MCF 10A (cell line): ENCODE results near the gene ABCC6. TPM values are rescaled to one million over a fixed set of nuclear protein-coding genes. Genes with fewer than 3 reads are reported as not detected.

Experiments used
- BruUV-seq: library from RNA; stranded (reverse); fragments of 400-500 nt; replicated peaks from 2 replicates; lab custom pipeline; 2021; lab: Mats Ljungman, UMichigan
- CTCF ChIA-PET: fragments of 300-600 bp; sonication (Branson Sonifier 250); formaldehyde crosslinking; extraction: SDS; loops from one replicate; lab custom pipeline; 2021; ENCODE audit warnings: antibody characterized with exemption, inconsistent platforms; lab: Yijun Ruan, JAX
- POLR2A ChIA-PET: fragments of 300-600, 350-650 bp; sonication (Branson Sonifier 250); formaldehyde crosslinking; extraction: SDS; loops from one replicate; lab custom pipeline; 2020; ENCODE audit warnings: antibody characterized with exemption, inconsistent platforms; lab: Yijun Ruan, JAX
- DNase-seq: peaks from one replicate; pipeline ENCODE4 v3.0.0-alpha.2; 2018; ENCODE audit not compliant: unreplicated experiment
- H3K27ac Mint-ChIP-seq: one replicate; pipeline ENCODE4 v1.8.0; 2022; ENCODE audit warnings: mild to moderate bottlenecking, low read depth, mixed read lengths; ENCODE audit not compliant: unreplicated experiment
- H3K27me3 Mint-ChIP-seq: one replicate; pipeline ENCODE4 v1.8.0; 2022; ENCODE audit warnings: mixed read lengths; ENCODE audit not compliant: insufficient read depth, unreplicated experiment
- H3K36me3 Mint-ChIP-seq: one replicate; pipeline ENCODE4 v1.8.0; 2022; ENCODE audit warnings: mild to moderate bottlenecking, moderate library complexity, mixed read lengths; ENCODE audit not compliant: insufficient read depth, unreplicated experiment
- H3K4me1 Mint-ChIP-seq: one replicate; pipeline ENCODE4 v1.8.0; 2022; ENCODE audit warnings: mixed read lengths; ENCODE audit not compliant: insufficient read depth, unreplicated experiment
- H3K4me3 Mint-ChIP-seq: one replicate; pipeline ENCODE4 v1.8.0; 2022; ENCODE audit warnings: mild to moderate bottlenecking, moderate library complexity, mixed read lengths; ENCODE audit not compliant: unreplicated experiment
- H3K9me3 Mint-ChIP-seq: one replicate; pipeline ENCODE4 v1.8.0; 2022; ENCODE audit warnings: mixed read lengths; ENCODE audit not compliant: unreplicated experiment
- intact Hi-C: fragments of 100-400 bp; cut with micrococcal nuclease; formaldehyde crosslinking; loops from 2 replicates; pipeline ENCODE4 v1.14.1; 2022
- total RNA-seq: library from RNA; stranded (reverse); gene quantifications from 2 replicates; pipeline ENCODE4 v1.2.3, GENCODE V29; 2022
- TF ChIP-seq, protein P1 (sequence below): fragments of 200-600 bp; IDR thresholded peaks from one replicate; pipeline ENCODE4 v1.8.0; 2022; ENCODE audit warnings: antibody characterized with exemption, mild to moderate bottlenecking; ENCODE audit not compliant: unreplicated experiment

ABCC6 gene
- total RNA-seq, 1 experiment from 2014 or later, result not detected

DNA sequence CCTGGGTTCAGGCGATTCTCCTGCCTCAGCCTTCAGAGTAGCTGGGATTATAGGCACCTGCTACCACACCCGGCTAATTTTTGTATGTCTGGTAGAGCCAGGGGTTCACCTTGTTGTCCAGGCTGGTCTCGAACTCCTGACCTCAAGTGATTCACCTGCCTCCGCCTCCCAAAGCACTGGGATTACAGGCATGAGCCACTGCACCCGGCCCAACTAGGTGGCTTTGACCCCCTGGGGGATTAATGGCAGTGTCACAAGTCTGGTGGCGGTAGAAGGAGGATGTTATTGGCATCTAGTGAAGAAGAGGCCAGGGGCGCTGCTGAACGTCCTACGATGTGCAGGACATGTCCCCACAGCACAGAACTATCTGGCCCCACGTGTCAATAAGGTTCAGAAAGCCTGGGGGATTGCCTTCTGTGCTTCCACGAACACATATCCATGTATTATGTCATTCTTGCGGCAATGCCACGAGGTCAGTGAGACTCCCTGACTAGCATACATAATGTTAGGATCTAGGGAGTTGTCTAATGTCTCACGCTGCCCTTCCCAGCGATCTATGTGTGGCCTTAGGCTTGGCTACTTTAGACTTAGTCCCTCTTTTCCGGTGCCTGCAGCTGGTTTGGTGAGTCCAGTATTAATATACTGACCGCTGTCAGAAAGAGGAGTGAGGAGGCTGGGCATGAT, 75.8 kb downstream of the ABCC6 start:
- peaks cover 13% of the 10 kb centered on the region for H3K36me3 Mint-ChIP-seq
- TF ChIP-seq, protein P1, sequence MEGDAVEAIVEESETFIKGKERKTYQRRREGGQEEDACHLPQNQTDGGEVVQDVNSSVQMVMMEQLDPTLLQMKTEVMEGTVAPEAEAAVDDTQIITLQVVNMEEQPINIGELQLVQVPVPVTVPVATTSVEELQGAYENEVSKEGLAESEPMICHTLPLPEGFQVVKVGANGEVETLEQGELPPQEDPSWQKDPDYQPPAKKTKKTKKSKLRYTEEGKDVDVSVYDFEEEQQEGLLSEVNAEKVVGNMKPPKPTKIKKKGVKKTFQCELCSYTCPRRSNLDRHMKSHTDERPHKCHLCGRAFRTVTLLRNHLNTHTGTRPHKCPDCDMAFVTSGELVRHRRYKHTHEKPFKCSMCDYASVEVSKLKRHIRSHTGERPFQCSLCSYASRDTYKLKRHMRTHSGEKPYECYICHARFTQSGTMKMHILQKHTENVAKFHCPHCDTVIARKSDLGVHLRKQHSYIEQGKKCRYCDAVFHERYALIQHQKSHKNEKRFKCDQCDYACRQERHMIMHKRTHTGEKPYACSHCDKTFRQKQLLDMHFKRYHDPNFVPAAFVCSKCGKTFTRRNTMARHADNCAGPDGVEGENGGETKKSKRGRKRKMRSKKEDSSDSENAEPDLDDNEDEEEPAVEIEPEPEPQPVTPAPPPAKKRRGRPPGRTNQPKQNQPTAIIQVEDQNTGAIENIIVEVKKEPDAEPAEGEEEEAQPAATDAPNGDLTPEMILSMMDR, result no peak
- no peaks in the 10 kb centered on the region for H3K9me3 Mint-ChIP-seq
- ChIA-PET POLR2A (no interaction called here), CTCF (interaction anchor here (0.6 kb wide), 2 partner anchors 391 to 1817 kb away, joined by 3 read pairs; no protein-coding TSS in a partner anchor)
- no peak overlapping the region for H3K27ac Mint-ChIP-seq
- no peaks in the 10 kb centered on the region for H3K27me3 Mint-ChIP-seq
- H3K4me1 Mint-ChIP-seq, result peaks cover 5% of the 10 kb centered on the region
- intact Hi-C loops, result no loop called here
- H3K4me3 Mint-ChIP-seq, result no peak overlapping the region
- DNase-seq, result no peak
- no TSS peak for BruUV-seq

- Mint-ChIP-seq H3K4me1 (peaks cover 5% of the 10 kb centered on the region), H3K27me3 (no peaks in the 10 kb centered on the region), H3K36me3 (peaks cover 19% of the 10 kb centered on the region), H3K27ac (no peak overlapping the region), H3K4me3 (no peak overlapping the region), H3K9me3 (no peaks in the 10 kb centered on the region)
- CTCF ChIA-PET, result interaction anchor here (0.6 kb wide), 1 partner anchor 1818 kb away, joined by 3 read pairs; no protein-coding TSS in a partner anchor
- intact Hi-C loops, result no loop called here
- POLR2A ChIA-PET, result no interaction called here
- no TSS peak for BruUV-seq
- no peak for DNase-seq
- TF ChIP-seq, protein P1, result no peak
Measured at GRCh38 chr16:16146380-16147315, 76.6 kb downstream of the ABCC6 start.

GRCh38 chr16:16145286-16145685, 78.0 kb downstream of the ABCC6 start:
- ChIA-PET CTCF (interaction anchor here (0.6 to 1.3 kb wide), 3 partner anchors 9 to 379 kb away, joined by 3 to 4 read pairs (median 3); no protein-coding TSS in a partner anchor), POLR2A (no interaction called here)
- DNase-seq, result no peak
- Mint-ChIP-seq H3K27ac (peak overlapping the region; percentile 39), H3K27me3 (no peaks in the 10 kb centered on the region), H3K4me3 (no peak overlapping the region), H3K36me3 (peaks cover 27% of the 10 kb centered on the region), H3K9me3 (no peaks in the 10 kb centered on the region), H3K4me1 (peaks cover 5% of the 10 kb centered on the region)
- intact Hi-C loops, result no loop called here
- BruUV-seq, result no TSS peak
- TF ChIP-seq, protein P1, result no peak

DNA sequence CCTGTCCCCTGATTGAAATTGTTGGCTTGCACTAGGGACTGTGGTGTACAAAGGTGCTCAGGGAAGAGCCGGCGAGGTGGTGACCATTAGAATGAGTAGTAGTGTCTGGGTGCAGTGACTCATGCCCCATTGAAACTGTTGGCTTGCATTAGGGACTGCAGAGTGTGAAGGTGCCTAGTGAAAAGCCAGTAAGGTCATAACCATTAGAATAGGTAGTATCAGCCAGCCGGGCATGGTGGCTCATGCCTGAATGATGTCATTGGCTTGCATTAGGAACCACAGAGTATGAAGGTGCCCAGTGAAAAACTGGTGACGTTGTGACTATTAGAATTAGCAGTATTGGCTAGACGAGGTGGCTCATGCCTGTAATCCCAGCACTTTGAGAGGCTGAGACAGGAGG, 78.9 kb downstream of the ABCC6 start:
- Mint-ChIP-seq H3K27ac (peak overlapping the region; percentile 39), H3K9me3 (no peaks in the 10 kb centered on the region), H3K4me1 (peaks cover 5% of the 10 kb centered on the region), H3K4me3 (no peak overlapping the region), H3K27me3 (no peaks in the 10 kb centered on the region), H3K36me3 (peaks cover 34% of the 10 kb centered on the region)
- intact Hi-C loops, result no loop called here
- no TSS peak for BruUV-seq
- TF ChIP-seq, protein P1, result no peak
- peak; percentile 66 for DNase-seq
- CTCF ChIA-PET, result interaction anchor here (0.6 to 1.4 kb wide), 4 partner anchors 12 to 1310 kb away, joined by 3 to 4 read pairs (median 4); no protein-coding TSS in a partner anchor
- POLR2A ChIA-PET, result no interaction called here
